Memory B cell (primary cell): ENCODE results near the gene IL4I1.

Experiments used
- ATAC-seq: fragments of 150-1000 bp; cut with Tn5 transposase; 2 replicates; pipeline ENCODE4 v1.10.0; 2021; ENCODE audit warnings: low read depth, mild to moderate bottlenecking, moderate library complexity
- DNase-seq, 2 donors: peaks; one replicate each; pipeline ENCODE4 v3.0.0; 2022; ENCODE audit warnings: low spot score in 2 of 2
- H3K27ac Mint-ChIP-seq: one replicate; pipeline ENCODE4 v1.8.0; 2022; ENCODE audit warnings: mild to moderate bottlenecking, moderate library complexity, mixed read lengths
- H3K27me3 Mint-ChIP-seq: one replicate; pipeline ENCODE4 v1.8.0; 2022; ENCODE audit warnings: mixed read lengths
- H3K36me3 Mint-ChIP-seq: one replicate; pipeline ENCODE4 v1.8.0; 2022; ENCODE audit warnings: mild to moderate bottlenecking, mixed read lengths
- H3K4me1 Mint-ChIP-seq: one replicate; pipeline ENCODE4 v1.8.0; 2022; ENCODE audit warnings: mixed read lengths
- H3K4me3 Mint-ChIP-seq: one replicate; pipeline ENCODE4 v1.8.0; 2022; ENCODE audit warnings: mild to moderate bottlenecking, moderate library complexity, mixed read lengths
- H3K9me3 Mint-ChIP-seq: one replicate; pipeline ENCODE4 v1.8.0; 2022; ENCODE audit warnings: mixed read lengths

The IL4I1 gene

DNA sequence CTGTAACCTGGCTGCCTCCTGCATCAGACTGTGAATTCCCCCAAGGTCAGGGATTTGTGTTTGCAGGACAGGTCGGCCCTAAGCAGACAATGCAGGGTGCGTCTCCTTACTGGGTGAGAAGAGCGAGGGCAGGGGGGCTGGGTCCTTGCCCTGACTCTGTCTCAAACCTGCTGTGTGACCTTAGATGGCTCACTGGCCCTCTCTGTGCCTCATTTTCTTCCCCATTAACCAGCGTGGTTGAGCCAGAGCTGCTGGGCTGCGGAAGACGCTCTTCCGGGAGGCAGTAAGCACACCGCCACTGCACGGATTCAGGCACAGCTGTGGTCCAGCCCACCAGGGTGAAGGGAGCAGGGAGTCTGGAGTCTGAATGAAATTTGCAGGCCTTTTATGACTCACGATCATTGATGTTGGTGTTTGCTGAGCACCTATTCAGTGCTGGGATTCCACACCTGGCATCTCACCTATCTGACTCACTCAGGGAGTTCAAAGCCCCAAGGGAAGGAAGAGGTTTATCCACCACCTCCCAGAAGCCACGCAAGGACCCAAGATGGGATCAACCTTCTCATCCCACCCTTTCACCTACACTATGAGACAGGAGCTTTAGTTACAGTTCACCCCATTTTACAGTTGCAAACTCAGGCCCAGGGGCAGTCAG is 22.1 kb downstream of the IL4I1 start:
- no peaks in the 10 kb centered on the region for H3K27me3 Mint-ChIP-seq
- peaks cover 21% of the 10 kb centered on the region for H3K4me1 Mint-ChIP-seq
- ATAC-seq (no peak), DNase-seq (no peak)
- H3K27ac Mint-ChIP-seq = no peak overlapping the region
- peaks cover 5% of the 10 kb centered on the region for H3K36me3 Mint-ChIP-seq
- no peak overlapping the region for H3K4me3 Mint-ChIP-seq
- no peaks in the 10 kb centered on the region for H3K9me3 Mint-ChIP-seq

GRCh38 chr19:49873834-49874233 is 22.9 kb downstream of the IL4I1 start:
- Mint-ChIP-seq H3K27ac (no peak overlapping the region), H3K4me1 (peaks cover 17% of the 10 kb centered on the region), H3K9me3 (no peaks in the 10 kb centered on the region), H3K36me3 (no peaks in the 10 kb centered on the region), H3K27me3 (no peaks in the 10 kb centered on the region), H3K4me3 (no peak overlapping the region)
- ATAC-seq (no peak), DNase-seq (no peak)

DNA sequence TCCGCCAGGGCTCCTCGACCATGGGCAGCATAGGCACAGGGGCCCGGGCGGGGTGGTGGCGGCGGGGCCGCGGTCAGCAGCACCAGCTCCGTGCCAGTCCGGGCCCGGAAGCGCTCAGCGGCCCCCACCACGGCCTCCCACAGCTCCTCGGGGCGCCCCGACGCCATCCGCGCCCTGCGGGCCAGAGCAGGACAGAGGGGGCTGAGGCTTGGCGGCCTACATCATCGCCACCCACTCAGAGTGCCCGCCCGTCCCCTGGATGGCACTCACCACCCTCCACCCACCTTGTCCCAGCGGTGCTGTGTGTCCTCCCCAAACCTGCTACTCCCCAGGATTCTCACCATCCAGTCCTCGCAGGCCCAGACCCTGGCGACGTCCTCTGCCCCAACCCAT is 23.6 kb downstream of the IL4I1 start:
- no peak overlapping the region for H3K4me3 Mint-ChIP-seq
- no peak overlapping the region for H3K27ac Mint-ChIP-seq
- H3K9me3 Mint-ChIP-seq = no peaks in the 10 kb centered on the region
- no peak for ATAC-seq
- peaks cover 12% of the 10 kb centered on the region for H3K4me1 Mint-ChIP-seq
- no peak for DNase-seq
- H3K36me3 Mint-ChIP-seq = no peaks in the 10 kb centered on the region
- H3K27me3 Mint-ChIP-seq = no peaks in the 10 kb centered on the region

GRCh38 chr19:49872245-49873128 is 24.2 kb downstream of the IL4I1 start:
- Mint-ChIP-seq H3K4me1 (peaks cover 12% of the 10 kb centered on the region), H3K27me3 (no peaks in the 10 kb centered on the region), H3K4me3 (no peak overlapping the region), H3K9me3 (no peaks in the 10 kb centered on the region), H3K36me3 (no peaks in the 10 kb centered on the region), H3K27ac (no peak overlapping the region)
- ATAC-seq (no peak), DNase-seq (no peak)

- no peaks in the 10 kb centered on the region for H3K27me3 Mint-ChIP-seq
- H3K36me3 Mint-ChIP-seq = no peaks in the 10 kb centered on the region
- ATAC-seq (no peak), DNase-seq (no peak)
- no peaks in the 10 kb centered on the region for H3K9me3 Mint-ChIP-seq
- peaks cover 16% of the 10 kb centered on the region for H3K4me1 Mint-ChIP-seq
- no peak overlapping the region for H3K27ac Mint-ChIP-seq
- H3K4me3 Mint-ChIP-seq = no peak overlapping the region
Observed at GRCh38 chr19:49871349-49871985, 25.2 kb downstream of the IL4I1 start.

- DNase-seq = no peak
- H3K4me3 Mint-ChIP-seq = peak overlapping the region; percentile 34
- H3K4me1 Mint-ChIP-seq = peaks cover 19% of the 10 kb centered on the region
- no peaks in the 10 kb centered on the region for H3K27me3 Mint-ChIP-seq
- no peak overlapping the region for H3K27ac Mint-ChIP-seq
- H3K36me3 Mint-ChIP-seq = no peaks in the 10 kb centered on the region
- ATAC-seq = no peak
- H3K9me3 Mint-ChIP-seq = no peaks in the 10 kb centered on the region
Observed at GRCh38 chr19:49870309-49870901, 26.3 kb downstream of the IL4I1 start.

GRCh38 chr19:49869484-49870308 is 27.0 kb downstream of the IL4I1 start:
- Mint-ChIP-seq H3K27me3 (no peaks in the 10 kb centered on the region), H3K9me3 (no peaks in the 10 kb centered on the region), H3K4me1 (peaks cover 17% of the 10 kb centered on the region), H3K4me3 (no peak overlapping the region), H3K27ac (no peak overlapping the region), H3K36me3 (peaks cover 2% of the 10 kb centered on the region)
- DNase-seq = peak; percentile 88
- ATAC-seq = peak; percentile 72

- Mint-ChIP-seq H3K4me3 (no peak overlapping the region), H3K27ac (no peak overlapping the region), H3K27me3 (no peaks in the 10 kb centered on the region), H3K4me1 (peaks cover 17% of the 10 kb centered on the region), H3K9me3 (no peaks in the 10 kb centered on the region), H3K36me3 (peaks cover 2% of the 10 kb centered on the region)
- peak; percentile 0 for ATAC-seq
- no peak for DNase-seq
Observed at GRCh38 chr19:49869009-49869483, 27.6 kb downstream of the IL4I1 start.

DNA sequence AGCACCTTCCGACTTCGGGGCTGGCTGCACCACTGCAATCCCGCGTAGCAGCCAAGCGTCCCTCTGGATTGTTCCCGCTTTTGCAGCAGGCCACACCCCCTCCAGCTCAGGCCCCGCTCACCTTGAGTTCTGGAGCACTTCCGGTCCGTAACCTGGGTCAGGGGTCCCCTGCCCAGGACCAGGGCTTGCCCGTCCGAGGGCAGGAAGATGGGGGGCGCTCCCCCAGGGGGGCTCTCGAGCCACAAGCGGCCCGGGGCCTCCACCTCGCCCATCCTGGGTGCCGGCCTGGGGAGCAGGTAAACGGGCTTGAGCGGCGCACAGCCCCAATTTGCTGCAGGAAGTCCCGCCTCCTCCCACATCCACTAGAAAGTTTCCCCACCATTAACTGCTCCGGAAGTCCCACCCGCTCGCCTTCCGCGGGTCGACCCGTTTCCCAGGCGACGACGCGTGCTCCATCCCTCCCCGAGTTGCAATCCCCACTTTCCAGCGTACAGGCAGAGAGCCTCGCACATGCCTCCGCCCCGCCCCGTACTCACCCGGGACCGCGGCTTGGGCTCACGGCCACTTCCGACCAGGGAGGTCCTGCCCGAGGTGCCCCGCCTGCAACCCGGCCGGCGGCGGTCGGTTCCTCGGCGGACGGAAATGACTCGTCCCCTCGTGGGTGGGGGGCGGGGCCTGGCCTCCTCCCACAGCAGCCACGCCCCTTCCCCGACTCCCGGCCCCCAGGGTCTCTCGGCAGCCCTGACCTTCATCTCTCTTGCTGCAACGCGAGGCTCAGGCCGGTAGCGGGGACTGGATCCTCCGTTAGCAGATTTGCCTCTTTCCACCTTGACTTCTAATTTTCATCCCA is 29.5 kb downstream of the IL4I1 start, which contains the start of gene PNKP:
Gene PNKP, minus strand, starts transcription at position 644 of the 850 bp plus-strand sequence. Its CDS starts 372 bp downstream, at position 272.
- Mint-ChIP-seq H3K4me3 (no peak within 1 kb of the TSS), H3K27ac (peak within 1 kb of the TSS; percentile 98), H3K4me1 (peaks cover 22% of the 10 kb centered on the region), H3K9me3 (no peaks in the 10 kb centered on the region), H3K36me3 (peaks cover 6% of the 10 kb centered on the region), H3K27me3 (no peaks in the 10 kb centered on the region)
- DNase-seq = peak; percentile 84 to 87
- ATAC-seq = peak; percentile 53

- ATAC-seq = no peak
- no peak overlapping the region for H3K4me3 Mint-ChIP-seq
Observed at GRCh38 chr19:49864890-49865289, 31.8 kb downstream of the IL4I1 start.

DNA sequence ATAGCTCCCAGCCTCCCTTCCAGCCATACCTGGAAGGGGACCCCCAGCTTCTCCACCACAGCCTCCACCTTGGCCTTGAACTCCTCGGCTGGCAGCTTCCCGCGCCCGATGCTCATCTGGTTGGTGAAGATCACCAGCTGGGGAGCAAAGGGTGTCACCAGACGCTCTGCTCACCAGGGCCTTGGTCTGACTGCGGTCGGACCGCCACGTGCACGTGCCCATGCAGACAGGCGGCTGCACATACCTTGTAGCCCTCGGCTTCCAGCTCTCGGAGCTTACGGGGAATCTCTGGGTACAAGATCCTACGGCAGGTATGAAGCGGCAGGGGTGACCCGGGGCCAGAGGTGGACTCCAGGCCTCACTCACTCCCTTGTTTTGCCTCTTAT is 32.8 kb downstream of the IL4I1 start:
- Mint-ChIP-seq H3K4me1 (peaks cover 19% of the 10 kb centered on the region), H3K9me3 (no peaks in the 10 kb centered on the region), H3K4me3 (no peak overlapping the region), H3K27ac (peak overlapping the region; percentile 17), H3K27me3 (no peaks in the 10 kb centered on the region), H3K36me3 (peaks cover 11% of the 10 kb centered on the region)
- no peak for DNase-seq
- no peak for ATAC-seq

More at GRCh38 chr19:49864890-49865289, 31.8 kb downstream of the IL4I1 start:
- Mint-ChIP-seq H3K4me1 (peaks cover 19% of the 10 kb centered on the region), H3K27me3 (no peaks in the 10 kb centered on the region), H3K36me3 (peaks cover 11% of the 10 kb centered on the region), H3K27ac (no peak overlapping the region), H3K9me3 (no peaks in the 10 kb centered on the region)
- DNase-seq = no peak

GRCh38 chr19:49863254-49863934 is 33.3 kb downstream of the IL4I1 start:
- H3K4me1 Mint-ChIP-seq = peaks cover 19% of the 10 kb centered on the region
- H3K27ac Mint-ChIP-seq = peak overlapping the region; percentile 17
- peaks cover 11% of the 10 kb centered on the region for H3K36me3 Mint-ChIP-seq

More at GRCh38 chr19:49863254-49863934, 33.3 kb downstream of the IL4I1 start:
- no peak overlapping the region for H3K4me3 Mint-ChIP-seq
- ATAC-seq = no peak
- H3K9me3 Mint-ChIP-seq = no peaks in the 10 kb centered on the region
- DNase-seq = no peak
- no peaks in the 10 kb centered on the region for H3K27me3 Mint-ChIP-seq
